ENCODE measurements around the gene MED20.

- TF ChIP-seq, protein P1, sequence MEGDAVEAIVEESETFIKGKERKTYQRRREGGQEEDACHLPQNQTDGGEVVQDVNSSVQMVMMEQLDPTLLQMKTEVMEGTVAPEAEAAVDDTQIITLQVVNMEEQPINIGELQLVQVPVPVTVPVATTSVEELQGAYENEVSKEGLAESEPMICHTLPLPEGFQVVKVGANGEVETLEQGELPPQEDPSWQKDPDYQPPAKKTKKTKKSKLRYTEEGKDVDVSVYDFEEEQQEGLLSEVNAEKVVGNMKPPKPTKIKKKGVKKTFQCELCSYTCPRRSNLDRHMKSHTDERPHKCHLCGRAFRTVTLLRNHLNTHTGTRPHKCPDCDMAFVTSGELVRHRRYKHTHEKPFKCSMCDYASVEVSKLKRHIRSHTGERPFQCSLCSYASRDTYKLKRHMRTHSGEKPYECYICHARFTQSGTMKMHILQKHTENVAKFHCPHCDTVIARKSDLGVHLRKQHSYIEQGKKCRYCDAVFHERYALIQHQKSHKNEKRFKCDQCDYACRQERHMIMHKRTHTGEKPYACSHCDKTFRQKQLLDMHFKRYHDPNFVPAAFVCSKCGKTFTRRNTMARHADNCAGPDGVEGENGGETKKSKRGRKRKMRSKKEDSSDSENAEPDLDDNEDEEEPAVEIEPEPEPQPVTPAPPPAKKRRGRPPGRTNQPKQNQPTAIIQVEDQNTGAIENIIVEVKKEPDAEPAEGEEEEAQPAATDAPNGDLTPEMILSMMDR (IDR thresholded peaks at IDR 0.05; ENCODE audit: insufficient read depth, low read length) = no peak
- TF ChIP-seq GABPA (IDR thresholded peaks at IDR 0.05; ENCODE audit: low read depth) (no peak), POLR2AphosphoS5 (IDR thresholded peaks at IDR 0.05; ENCODE audit: low read depth) (no peak), REST (IDR thresholded peaks at IDR 0.05; ENCODE audit: insufficient replicate concordance, low read depth) (no peak)
Measured at GRCh38 chr6:41960028-41960427, 39.1 kb upstream of the MED20 start.
